Measurements from ENCODE around the gene NCKAP5. TPM values are rescaled to one million over a fixed set of nuclear protein-coding genes. Genes with fewer than 3 reads are reported as not detected.

The NCKAP5 gene
- total RNA-seq, 1 donor from 2014 or later = 7.4 TPM

GRCh38 chr2:133405252-133405651 is 163.0 kb downstream of the NCKAP5 start:
- no peaks in the 10 kb centered on the region for H3K4me1 Mint-ChIP-seq (ENCODE audit: unreplicated experiment)
- no peaks in the 10 kb centered on the region for H3K36me3 Mint-ChIP-seq (ENCODE audit: low read depth, unreplicated experiment)
- H3K27me3 Mint-ChIP-seq (ENCODE audit: unreplicated experiment) = no peaks in the 10 kb centered on the region
- no peaks in the 10 kb centered on the region for H3K9me3 Mint-ChIP-seq (ENCODE audit: unreplicated experiment)
- TF ChIP-seq CTCF (IDR thresholded peaks at IDR 0.05; ENCODE audit: unreplicated experiment) = no peak
- DNase-seq (ENCODE audit: low spot score) = no peak
- no peak overlapping the region for H3K27ac Mint-ChIP-seq (ENCODE audit: unreplicated experiment)
- no peak overlapping the region for H3K4me3 Mint-ChIP-seq (ENCODE audit: unreplicated experiment)

- H3K27me3 Mint-ChIP-seq (ENCODE audit: unreplicated experiment) = no peaks in the 10 kb centered on the region
- no peak for DNase-seq (ENCODE audit: low spot score)
- peaks cover 8% of the 10 kb centered on the region for H3K4me1 Mint-ChIP-seq (ENCODE audit: unreplicated experiment)
- H3K9me3 Mint-ChIP-seq (ENCODE audit: unreplicated experiment) = no peaks in the 10 kb centered on the region
- no peaks in the 10 kb centered on the region for H3K36me3 Mint-ChIP-seq (ENCODE audit: low read depth, unreplicated experiment)
- H3K4me3 Mint-ChIP-seq (ENCODE audit: unreplicated experiment) = no peak overlapping the region
- no peak overlapping the region for H3K27ac Mint-ChIP-seq (ENCODE audit: unreplicated experiment)
- TF ChIP-seq CTCF (IDR thresholded peaks at IDR 0.05; ENCODE audit: unreplicated experiment) = no peak
Observed at GRCh38 chr2:133400411-133400810, 167.9 kb downstream of the NCKAP5 start.

- H3K4me3 Mint-ChIP-seq (ENCODE audit: unreplicated experiment) = no peak overlapping the region
- peaks cover 6% of the 10 kb centered on the region for H3K9me3 Mint-ChIP-seq (ENCODE audit: unreplicated experiment)
- peaks cover 4% of the 10 kb centered on the region for H3K4me1 Mint-ChIP-seq (ENCODE audit: unreplicated experiment)
- DNase-seq (ENCODE audit: low spot score) = no peak
- peaks cover 4% of the 10 kb centered on the region for H3K36me3 Mint-ChIP-seq (ENCODE audit: low read depth, unreplicated experiment)
- no peak for TF ChIP-seq CTCF (IDR thresholded peaks at IDR 0.05; ENCODE audit: unreplicated experiment)
- H3K27ac Mint-ChIP-seq (ENCODE audit: unreplicated experiment) = no peak overlapping the region
- no peaks in the 10 kb centered on the region for H3K27me3 Mint-ChIP-seq (ENCODE audit: unreplicated experiment)
Observed at GRCh38 chr2:133393895-133394294, 174.4 kb downstream of the NCKAP5 start.

GRCh38 chr2:133390156-133390555 is 178.1 kb downstream of the NCKAP5 start:
- Mint-ChIP-seq H3K27ac (ENCODE audit: unreplicated experiment) (no peak overlapping the region), H3K36me3 (ENCODE audit: low read depth, unreplicated experiment) (peaks cover 4% of the 10 kb centered on the region)
- no peak for DNase-seq (ENCODE audit: low spot score)

GRCh38 chr2:133389569-133389968 is 178.7 kb downstream of the NCKAP5 start:
- H3K4me1 Mint-ChIP-seq (ENCODE audit: unreplicated experiment) = no peaks in the 10 kb centered on the region
- H3K27ac Mint-ChIP-seq (ENCODE audit: unreplicated experiment) = no peak overlapping the region
- H3K9me3 Mint-ChIP-seq (ENCODE audit: unreplicated experiment) = peaks cover 7% of the 10 kb centered on the region
- peaks cover 4% of the 10 kb centered on the region for H3K36me3 Mint-ChIP-seq (ENCODE audit: low read depth, unreplicated experiment)
- DNase-seq (ENCODE audit: low spot score) = no peak
- no peaks in the 10 kb centered on the region for H3K27me3 Mint-ChIP-seq (ENCODE audit: unreplicated experiment)
- no peak for TF ChIP-seq CTCF (IDR thresholded peaks at IDR 0.05; ENCODE audit: unreplicated experiment)
- H3K4me3 Mint-ChIP-seq (ENCODE audit: unreplicated experiment) = no peak overlapping the region

More at GRCh38 chr2:133390156-133390555, 178.1 kb downstream of the NCKAP5 start:
- Mint-ChIP-seq H3K9me3 (ENCODE audit: unreplicated experiment) (peaks cover 7% of the 10 kb centered on the region), H3K27me3 (ENCODE audit: unreplicated experiment) (no peaks in the 10 kb centered on the region), H3K4me3 (ENCODE audit: unreplicated experiment) (no peak overlapping the region), H3K4me1 (ENCODE audit: unreplicated experiment) (no peaks in the 10 kb centered on the region)
- TF ChIP-seq CTCF (IDR thresholded peaks at IDR 0.05; ENCODE audit: unreplicated experiment) = no peak
